Ramos (cell line): ENCODE data around the gene ACBD5.
"Not testable (repeated sequence)": the region's sequence is repeated elsewhere in the genome, so short reads cannot be mapped to it uniquely, and the experiment has no call there.

Experiments used
- in situ Hi-C: fragments of 300-500 bp; cut with MboI; formaldehyde crosslinking; loops from one replicate; pipeline ENCODE4 v1.14.3; 2022; ENCODE audit warnings: low sequenced_read_pairs; ENCODE audit not compliant: unreplicated experiment

ACBD5 gene, protein sequence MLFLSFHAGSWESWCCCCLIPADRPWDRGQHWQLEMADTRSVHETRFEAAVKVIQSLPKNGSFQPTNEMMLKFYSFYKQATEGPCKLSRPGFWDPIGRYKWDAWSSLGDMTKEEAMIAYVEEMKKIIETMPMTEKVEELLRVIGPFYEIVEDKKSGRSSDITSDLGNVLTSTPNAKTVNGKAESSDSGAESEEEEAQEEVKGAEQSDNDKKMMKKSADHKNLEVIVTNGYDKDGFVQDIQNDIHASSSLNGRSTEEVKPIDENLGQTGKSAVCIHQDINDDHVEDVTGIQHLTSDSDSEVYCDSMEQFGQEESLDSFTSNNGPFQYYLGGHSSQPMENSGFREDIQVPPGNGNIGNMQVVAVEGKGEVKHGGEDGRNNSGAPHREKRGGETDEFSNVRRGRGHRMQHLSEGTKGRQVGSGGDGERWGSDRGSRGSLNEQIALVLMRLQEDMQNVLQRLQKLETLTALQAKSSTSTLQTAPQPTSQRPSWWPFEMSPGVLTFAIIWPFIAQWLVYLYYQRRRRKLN

GRCh38 chr10:27240212-27241009 is at the start of gene ACBD5:
Gene ACBD5 (minus strand): TSS chr10:27240797. CDS start chr10:27240688, 109 bp downstream.
- in situ Hi-C loops: no loop called here

GRCh38 chr10:27285093-27285492 is 44.5 kb upstream of the ACBD5 start:
- in situ Hi-C loops: no loop called here

- in situ Hi-C loops: no loop called here
Observed at GRCh38 chr10:27276581-27276980, 36.0 kb upstream of the ACBD5 start.

DNA sequence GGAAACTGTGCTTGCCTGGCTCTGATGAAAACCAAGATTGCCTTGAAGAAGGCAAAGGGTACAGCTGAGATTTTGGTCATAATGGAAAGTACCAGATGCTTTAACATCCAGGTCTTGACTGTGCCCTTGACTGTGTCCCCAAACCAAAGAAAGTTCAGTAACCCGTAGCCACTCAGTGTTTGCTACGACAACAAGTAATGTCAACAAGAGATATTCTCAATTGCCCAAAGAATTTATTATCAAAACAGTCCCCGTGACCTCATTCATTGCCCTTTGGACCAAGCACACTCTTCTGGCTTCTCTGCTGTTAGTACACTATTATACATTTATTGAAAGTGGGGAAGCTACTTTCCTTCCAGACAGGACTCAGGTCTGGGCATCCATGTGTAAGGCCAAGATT is 25.4 kb upstream of the ACBD5 start:
- in situ Hi-C loops: not testable (repeated sequence)

GRCh38 chr10:27262788-27263187 is 22.2 kb upstream of the ACBD5 start:
- in situ Hi-C loops: not testable (repeated sequence)

DNA sequence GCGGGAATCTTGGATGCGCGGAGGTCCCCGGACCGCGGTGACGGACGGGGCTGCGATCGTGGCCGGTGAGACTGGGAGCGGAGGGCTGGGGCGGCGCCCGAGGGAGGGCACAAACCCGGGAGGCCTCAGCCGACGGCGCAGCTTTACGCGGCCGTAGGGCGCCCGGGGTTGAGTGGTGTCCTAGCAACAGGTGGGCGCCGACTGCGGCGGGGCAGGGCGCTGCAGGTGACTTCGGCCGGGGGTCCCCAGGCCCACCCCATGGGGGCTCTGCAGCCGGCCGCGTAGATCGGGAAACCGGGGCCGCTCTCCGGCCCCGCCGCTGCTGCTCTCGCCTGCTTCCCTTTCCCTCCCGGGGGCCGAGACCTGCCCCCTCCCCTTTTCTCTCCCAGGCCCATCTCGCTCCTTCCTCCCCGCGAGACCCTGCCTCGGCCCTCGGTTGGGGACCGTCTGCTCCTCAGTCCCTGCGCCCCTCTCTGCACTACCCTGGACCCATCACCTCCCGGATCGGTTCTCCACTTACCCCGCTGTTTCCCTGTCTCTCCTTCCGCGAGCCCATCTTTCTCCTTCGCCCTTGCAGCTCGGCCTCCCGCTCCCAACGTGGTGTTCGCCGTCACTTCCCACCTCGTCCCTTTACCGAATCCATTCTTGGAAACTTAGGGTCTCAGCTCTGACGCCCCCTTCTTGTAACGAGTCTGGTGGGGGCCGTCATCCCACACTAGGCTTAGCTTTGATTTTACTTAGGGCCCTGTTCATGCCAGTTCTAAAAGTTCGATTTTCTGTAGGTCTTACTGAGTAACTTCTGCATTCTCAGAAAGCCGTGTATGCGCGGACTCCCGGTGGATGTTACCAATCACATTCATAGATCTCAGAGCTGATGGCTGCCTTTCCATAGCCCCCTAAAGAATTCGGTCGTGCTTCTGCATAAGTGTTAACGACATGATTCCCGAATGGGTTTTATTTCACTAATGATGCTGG is 18.5 kb upstream of the ACBD5 start:
- in situ Hi-C loops: no loop called here

- in situ Hi-C loops: no loop called here
Observed at GRCh38 chr10:27258492-27258837, 17.9 kb upstream of the ACBD5 start.

- in situ Hi-C loops: no loop called here
Observed at GRCh38 chr10:27256299-27257189, 15.9 kb upstream of the ACBD5 start.

- in situ Hi-C loops: no loop called here
Observed at GRCh38 chr10:27253576-27253975, 13.0 kb upstream of the ACBD5 start.

DNA sequence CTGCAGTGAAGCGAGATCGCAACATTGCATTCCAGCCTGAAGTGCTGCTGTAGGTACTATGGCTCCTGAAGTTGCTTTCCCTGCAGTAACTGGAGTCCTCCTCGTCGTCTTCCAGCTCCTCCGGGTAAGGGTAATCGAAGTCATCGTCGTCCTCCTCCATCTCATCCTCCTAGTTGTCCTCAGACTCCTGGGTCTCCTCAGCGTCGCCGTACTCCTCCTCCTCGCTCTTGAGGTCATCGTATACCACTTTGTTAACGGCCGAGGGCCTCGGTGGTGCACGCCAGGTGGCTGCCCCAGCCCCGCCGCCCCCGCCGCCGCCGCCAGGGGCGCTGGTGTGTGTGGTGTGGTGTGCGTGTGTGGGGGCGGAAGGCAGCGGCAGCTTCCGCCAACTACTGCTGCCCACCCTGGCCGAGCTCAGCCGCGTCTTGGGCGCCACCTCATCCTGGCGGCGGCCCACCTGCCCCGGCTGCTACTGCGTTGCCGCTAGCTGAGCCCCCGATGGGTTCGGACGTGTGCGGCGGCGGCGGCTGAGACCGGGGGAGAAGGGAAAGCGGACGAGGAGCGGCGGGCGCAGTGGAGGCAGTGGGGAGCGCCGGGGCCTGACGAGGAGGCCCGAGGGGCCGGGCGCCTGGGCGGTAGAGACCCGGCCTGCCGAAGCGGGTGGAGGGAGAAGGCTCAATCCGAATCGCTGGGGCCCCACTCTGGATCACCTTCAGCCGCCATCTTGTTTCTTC is 11.8 kb upstream of the ACBD5 start:
- in situ Hi-C loops: no loop called here

- in situ Hi-C loops: no loop called here
Observed at GRCh38 chr10:27251554-27251953, 11.0 kb upstream of the ACBD5 start.

GRCh38 chr10:27248215-27248614 is 7.6 kb upstream of the ACBD5 start:
- in situ Hi-C loops: no loop called here

DNA sequence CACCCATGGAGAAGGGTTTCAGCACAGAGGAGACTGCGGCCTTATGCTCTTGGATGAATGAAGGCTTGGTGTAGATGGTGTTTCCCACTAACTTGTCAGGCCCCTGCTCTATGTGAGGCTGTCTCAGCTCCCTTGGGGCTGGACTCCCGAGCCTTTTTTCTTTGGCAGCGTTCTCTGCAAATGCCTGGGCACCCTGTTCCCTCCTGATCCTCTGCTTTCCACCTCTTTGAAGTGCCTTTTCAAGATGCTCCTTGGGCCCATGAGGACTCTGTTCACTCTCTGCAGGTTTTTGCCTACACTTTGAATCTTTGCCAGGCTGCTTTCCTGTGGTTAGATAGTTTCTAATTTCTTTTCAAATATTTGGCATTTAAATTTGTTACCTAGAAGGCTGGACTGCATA is 6.8 kb upstream of the ACBD5 start:
- in situ Hi-C loops: no loop called here

DNA sequence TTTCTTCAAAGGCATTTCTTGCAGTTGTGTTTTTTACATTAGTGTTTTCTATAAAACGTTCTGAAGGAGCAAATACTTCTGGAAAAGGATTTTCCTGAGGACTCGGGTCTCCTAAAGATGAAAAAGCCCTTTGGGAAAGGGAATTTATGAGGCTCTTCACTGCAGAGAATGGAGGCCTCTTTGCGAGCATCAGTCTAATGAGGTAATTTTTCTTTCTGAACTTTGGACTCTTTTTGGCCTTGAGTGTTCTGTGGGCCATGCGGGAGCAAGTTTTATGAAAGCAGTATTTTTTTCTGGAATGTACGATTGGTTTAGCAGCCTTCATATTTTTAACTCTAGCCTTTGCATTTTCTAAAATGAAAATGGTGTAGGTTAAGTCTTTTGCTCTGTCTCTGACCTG is 6.4 kb upstream of the ACBD5 start:
- in situ Hi-C loops: no loop called here

- in situ Hi-C loops: no loop called here
Observed at GRCh38 chr10:27245836-27246235, 5.2 kb upstream of the ACBD5 start.

DNA sequence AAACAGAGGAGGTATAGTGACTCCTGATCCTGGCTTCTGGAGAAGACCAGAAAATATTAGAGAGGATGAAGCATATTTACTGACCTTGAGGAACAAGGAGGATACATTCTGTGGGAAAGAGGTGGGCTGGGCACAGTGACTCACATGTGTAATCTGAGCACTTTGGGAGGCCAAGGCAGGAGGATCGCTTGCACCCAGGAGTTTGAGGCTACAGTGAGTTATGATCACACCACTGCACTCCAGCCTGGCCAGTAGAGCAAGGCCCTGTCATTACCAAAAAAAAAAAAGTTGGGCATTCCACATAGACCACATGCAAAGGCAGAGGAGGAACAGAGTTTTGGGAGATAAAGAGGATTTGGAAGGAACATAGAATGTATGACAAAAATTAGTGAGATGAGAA is 4.4 kb upstream of the ACBD5 start:
- in situ Hi-C loops: no loop called here

GRCh38 chr10:27242951-27243551 is 2.5 kb upstream of the ACBD5 start:
- in situ Hi-C loops: no loop called here

- in situ Hi-C loops: no loop called here
Observed at GRCh38 chr10:27242473-27242950, 1.9 kb upstream of the ACBD5 start.
